HG02973 (cell line): ENCODE measurements around the gene RASGEF1B.
"Not testable (repeated sequence)": the region's sequence is repeated elsewhere in the genome, so short reads cannot be mapped to it uniquely, and the experiment has no call there.

Source experiments
- ATAC-seq: cut with Tn5 transposase; IDR thresholded peaks from one replicate; pipeline ENCODE4 v1.9.1; 2021; ENCODE audit warnings: moderate library complexity; ENCODE audit not compliant: unreplicated experiment

RASGEF1B gene

DNA sequence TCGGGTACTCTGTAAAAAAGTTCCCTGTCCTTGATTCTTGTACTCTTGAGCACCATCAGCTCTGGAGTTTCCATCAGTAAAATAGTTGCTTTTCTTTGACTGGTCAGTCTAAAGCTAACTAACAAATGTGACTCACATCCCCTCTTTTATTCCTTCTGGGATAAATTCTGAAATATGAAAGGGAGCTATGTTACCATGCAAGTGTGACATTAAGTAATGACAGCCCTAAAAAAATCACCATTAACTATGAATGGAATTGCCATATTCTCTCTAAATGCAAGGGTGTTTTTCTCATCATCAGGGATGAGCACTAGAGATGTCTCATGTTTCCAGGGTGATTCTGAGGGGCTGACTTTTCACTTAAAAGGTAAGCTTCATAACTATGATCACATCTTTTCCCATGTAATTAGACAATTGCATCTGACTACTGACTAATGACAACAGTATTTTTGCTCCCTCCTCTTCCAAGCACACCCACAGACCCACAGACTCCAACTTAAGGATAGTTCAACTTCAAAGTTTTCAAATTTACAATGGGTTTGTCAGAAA, 26.9 kb upstream of the RASGEF1B start:
- no peak for ATAC-seq

DNA sequence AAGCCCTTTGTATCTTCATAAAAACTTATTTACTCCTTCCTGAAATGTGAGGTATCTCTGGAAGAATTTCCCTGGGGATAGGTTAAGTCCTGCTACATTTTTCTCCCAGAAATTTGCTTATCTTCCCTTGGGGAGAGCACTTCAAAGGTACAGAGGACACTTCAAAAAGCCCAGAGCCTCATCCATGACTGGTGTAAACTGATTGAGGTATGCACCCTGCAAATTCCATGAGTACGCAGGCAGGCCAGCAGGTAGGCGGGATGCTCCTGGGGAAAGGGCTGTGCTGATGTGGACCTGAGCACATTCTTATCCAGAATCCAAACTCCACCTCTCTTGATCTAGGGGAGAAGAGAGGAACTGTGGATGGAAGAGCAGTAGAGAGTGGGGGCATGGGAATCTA, 26.3 kb upstream of the RASGEF1B start:
- ATAC-seq, result no peak

DNA sequence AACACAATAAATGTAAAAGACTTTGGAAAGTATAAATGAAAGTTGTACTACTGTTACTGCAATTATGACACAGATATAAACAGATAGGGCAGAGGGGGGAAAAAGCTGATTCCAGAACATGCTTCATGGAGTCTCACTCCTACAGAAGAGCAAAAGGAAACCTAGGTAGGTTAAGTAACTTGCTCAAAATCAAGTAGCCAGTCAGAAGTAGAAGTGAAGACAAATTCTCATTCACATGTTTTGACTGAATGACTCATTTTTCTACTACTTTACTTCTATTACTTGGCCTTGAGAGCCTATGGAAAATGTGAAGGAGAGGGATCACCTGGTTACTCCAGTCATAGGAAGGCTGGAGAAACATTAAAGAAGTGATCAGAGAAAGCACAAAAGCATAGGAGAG, 23.6 kb upstream of the RASGEF1B start:
- ATAC-seq, result no peak

DNA sequence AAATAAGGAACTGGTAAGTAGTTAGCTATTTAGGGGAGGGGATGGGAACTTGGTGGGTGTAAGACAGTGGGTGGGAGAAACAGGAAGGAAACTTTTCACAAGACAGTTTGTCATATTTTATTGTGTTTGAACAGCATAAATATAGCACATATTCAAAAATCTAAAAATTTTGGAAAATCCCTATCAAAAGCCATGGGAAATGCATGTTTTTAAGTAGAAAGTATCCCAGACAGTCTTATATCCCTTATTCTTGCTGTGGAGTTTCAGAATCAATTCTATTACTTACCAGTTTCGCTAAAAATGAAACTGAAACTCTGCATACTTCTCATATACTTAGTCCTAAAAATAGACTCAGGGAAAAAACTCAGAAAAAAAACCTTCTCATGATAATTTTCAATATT, 22.3 kb upstream of the RASGEF1B start:
- ATAC-seq, result peak; percentile 71

DNA sequence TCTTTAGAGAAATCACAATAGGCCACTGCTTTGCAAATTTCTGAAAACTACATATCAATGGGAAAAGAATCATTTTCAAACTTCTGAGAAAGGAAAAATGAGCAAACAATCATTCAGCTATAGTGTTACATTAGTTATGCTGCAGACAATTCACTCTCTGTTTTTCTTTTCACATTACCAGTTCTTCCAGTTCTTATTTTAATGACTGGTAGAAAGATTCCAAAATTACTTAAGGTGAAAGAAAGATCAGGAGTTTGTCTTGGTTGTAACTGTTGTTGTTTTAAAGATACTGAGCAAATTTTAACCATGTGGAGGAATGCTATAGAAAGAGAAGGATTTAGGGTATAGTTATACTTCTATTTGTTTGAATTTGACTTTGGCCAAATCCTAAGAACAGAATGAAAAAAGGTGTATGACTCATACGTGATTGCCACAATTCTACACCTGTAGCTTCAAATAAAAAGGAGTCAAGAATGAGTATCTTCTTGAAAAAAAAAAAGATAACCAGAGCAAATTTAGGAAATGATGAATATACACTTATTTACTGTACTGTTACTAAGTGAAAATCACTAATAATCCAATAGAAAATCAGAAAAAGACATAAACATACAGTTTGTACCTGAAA, 21.0 kb upstream of the RASGEF1B start:
- no peak for ATAC-seq

DNA sequence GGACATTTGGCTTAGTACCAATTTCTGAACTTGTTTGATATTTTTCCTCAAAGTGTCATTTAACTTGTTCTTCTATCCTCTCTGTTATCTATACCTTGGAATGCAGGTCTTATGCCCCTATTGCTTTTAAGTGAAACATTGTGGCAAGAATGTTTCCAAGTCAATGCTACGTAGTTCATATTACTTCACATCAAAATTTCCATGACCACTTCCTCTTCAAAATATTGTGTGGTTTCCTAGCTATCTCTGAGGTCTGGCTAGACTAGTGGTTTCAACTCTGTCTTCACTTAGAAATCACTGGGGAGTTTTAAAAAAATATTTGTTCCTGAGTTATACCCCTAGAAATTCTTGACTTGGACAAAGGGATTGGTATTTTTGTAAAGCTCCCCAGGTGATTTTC, 20.2 kb upstream of the RASGEF1B start:
- peak; percentile 58 for ATAC-seq

DNA sequence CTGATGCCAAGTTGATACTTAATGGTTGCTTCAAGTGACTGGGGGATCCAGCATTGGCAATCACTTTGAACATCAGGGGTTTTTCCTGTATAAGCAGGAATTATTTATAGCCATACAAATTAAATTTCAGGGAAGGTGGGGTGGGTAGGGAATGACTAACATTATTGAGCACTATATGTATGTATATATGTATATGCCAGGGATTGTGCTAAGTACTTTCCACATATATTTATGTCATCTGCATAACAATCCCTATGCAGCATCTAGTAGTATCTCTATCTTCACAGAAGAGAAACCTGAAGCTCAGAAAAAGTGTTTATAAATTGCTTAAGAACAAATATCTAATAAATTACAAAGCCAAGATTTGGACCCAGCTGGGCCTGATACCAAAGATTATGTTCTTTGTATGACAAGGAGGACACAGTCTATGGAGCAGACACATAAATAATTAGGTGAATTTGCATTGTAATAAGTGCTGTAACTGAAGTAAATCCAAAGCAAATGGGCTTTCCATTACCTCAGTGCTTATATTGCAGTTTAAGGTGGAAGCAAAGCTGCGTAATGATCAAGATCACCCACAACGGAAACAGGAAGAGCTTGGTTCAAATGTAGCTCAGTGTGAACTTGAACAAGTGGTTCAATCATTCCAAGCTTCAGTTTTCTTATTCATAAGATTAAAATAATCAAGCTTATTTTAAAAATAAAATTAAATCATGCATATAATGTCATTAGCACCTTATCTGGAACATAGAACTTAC, 18.9 kb upstream of the RASGEF1B start:
- no peak for ATAC-seq

DNA sequence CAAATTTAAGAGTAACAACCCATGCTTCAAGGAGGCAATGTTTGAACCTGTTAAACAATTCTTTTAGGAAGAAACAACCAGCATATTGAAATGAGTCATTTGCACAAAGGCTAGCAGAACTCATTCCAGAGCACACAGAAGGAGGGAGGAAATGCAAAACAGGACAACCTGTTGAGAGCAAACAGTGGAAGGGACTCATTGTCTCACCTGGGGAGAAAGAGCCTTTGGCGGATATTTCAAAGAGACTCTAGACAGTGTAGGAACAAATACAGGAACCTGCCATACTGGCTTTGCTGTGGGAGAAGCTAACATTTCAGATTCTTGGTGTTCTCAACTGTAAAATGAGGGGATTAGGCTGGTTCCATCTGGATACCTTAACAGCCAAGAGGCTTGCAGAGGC, 14.8 kb upstream of the RASGEF1B start:
- no peak for ATAC-seq

DNA sequence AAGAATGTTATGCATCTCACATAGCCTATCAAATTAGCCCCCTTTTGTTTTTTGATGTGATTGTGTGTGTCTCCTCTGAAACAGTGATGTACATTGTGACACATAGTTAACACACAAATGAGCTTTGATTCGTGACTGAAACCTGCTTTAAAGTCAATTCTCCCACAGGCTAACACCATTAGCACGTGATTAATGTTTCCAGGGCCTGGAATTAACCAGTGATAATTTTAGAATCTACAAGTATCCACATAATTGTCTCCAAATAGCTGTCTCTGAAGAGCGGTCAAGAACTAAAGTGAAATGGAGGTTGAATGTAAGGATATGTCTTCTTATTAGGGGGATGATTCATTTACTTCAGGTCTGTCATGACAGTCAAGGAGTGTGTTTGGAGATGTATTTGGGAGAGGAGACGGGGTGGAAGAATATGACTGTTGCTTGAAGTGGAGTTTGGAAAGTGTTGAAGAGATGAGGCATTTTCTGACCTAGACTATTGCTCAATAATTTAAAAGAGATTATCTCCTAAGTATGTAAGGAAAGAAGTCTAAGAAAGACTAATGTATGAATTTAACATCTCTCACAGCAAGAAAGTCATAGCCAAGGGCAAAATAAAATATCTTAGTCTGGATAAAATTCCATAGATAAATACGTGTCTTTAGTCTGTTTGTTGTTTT, 13.7 kb upstream of the RASGEF1B start:
- no peak for ATAC-seq

DNA sequence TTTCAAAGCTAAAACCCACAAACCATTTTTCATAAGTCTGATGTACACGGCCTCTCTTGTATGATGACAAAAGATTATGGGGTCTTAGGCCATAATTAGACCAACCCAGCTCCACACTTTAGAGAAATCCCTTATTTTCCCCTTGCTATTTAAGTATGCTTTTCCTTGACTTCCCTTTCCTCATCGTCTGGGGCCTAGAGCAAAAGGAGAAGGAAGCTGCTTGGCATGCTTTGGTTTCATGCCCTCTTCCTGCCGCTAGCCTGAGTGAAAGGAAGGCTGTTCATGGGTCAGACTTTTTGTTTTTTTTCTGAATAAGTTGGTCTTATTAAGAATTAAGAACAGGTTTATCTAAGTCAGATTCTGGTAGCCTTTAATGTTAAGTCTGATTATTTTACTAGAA, 10.6 kb upstream of the RASGEF1B start:
- no peak for ATAC-seq

DNA sequence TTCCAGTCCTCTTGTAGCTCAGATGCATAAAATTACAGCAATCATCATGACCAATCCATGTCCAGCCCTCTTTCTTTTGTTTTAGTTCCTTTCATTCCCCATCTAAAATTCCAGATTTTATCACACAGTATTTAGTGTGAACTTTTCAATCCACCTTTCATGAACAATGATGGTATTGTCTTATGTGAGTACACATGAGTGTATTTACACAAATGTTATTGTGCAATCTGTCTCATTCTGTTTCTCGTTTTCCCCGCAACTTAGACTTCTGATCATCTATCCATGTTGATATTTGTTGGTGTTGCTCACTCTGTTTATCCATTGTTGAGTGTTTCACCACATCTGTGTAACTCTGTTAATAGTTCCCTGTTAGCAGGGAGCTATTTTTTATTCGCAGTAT, 9.4 kb upstream of the RASGEF1B start:
- ATAC-seq, result no peak

DNA sequence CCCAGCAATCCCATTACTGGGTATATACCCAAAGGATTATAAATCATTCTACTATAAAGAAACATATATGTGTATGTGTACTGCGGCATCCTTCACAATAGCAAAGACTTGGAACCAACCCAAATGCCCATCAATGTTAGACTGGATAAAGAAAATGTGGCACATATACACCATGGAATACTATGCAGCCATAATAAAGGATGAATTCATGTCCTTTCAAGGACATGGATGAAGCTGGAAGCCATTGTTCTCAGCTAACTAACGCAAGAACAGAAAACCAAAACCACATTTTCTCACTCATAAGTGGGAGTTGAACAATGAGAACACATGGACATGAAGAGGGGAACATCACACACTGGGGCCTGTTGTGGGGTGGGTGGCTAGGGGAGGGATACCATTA, 7.9 kb upstream of the RASGEF1B start:
- ATAC-seq, result not testable (repeated sequence)

DNA sequence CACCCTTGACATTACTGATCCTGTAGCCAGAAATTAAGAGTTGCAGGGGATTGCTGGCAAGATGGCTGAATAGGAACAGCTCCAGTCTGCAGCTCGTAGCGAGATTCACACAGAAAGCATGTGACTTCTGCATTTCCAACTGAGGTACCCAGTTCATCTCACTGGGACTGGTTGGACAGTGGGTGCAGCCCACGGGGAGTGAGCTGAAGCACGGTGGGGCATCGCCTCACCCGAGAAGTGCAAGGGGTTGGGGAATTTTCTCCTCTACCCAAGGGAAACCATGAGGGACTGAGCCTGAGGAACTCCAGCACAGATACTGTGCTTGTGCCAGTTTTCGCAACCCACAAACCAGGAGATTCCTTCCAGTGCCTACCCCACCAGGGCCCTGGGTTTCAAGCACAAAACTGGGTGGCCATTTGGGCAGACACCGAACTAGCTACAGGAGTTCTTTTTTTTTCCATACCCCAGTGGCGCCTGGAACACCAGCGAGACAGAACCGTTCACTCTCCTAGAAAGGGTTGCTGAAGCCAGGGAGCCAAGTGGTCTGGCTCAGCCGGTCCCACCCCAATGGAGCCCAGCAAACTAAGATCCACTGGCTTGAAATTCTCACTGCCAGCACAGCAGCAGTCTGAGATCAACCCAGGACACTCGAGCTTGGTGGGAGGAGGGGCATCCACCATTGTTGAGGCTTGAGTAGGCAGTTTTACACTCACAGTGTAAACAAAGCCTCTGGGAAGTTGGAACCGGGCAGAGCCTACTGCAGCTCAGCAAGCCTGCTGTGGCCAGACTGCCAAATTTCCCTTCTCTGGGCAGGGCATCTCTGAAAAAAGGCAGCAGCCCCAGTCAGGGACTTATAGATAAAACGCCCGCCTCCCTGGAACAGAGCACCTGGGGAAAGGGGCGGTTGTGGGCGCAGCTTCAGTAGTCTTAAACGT, 1.9 kb upstream of the RASGEF1B start:
- not testable (repeated sequence) for ATAC-seq

DNA sequence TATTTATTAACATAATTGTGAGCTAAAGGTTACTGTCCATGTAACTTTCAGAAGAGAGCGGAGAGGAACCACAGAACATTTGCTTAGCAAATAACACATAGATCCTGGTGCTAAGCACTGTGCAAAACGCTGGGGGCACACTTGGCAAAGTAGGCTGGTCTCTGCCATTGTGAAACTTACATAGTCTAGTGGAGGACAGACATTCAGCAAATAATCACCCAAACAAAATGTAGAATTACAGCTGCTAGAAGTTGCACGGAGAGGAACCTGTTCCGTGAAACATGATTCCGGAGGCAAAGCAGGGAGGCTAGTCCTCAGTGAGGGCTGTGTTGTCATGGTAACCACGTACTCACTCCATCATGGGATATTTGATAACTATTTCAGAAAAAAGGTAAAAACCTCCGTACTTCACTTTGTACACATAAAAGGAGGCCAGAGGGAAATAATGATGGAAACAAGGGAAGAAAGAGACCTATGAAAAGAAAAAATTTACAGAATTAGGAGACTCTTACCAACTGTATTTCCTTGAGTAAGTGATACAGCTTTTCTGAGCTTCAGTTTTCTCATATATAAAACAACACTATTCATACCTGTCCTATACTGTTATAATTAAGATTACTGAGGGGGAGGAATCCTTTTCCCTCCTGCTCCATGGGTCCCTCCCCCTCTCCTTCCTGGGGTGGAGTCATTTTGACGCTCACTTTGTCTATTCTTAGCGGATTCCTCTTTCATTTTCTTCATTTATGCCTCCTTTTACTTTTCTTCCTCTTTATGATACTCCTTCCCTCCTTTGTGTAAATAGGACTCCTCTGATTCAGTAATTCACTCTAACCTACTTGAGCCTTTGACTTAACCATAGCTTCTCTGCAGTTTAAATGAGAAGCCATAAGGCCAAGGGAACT, 825 bp upstream of the RASGEF1B start:
- ATAC-seq, result peak; percentile 46

DNA sequence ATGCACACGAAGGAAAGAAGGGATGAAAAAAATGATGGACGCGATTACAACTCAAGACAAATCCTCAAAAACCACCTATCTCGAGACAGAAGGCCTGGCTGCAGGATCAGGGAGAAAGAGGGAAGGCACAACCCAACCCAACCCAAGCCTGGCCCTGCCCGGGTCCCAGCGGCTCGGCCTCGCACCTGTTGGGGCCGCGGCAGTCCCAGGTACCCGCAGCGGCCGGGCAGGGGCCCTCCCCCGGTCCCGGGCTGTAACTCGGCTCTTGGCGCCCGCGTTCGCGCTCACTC, 464 bp downstream of the RASGEF1B start:
- ATAC-seq, result no peak

DNA sequence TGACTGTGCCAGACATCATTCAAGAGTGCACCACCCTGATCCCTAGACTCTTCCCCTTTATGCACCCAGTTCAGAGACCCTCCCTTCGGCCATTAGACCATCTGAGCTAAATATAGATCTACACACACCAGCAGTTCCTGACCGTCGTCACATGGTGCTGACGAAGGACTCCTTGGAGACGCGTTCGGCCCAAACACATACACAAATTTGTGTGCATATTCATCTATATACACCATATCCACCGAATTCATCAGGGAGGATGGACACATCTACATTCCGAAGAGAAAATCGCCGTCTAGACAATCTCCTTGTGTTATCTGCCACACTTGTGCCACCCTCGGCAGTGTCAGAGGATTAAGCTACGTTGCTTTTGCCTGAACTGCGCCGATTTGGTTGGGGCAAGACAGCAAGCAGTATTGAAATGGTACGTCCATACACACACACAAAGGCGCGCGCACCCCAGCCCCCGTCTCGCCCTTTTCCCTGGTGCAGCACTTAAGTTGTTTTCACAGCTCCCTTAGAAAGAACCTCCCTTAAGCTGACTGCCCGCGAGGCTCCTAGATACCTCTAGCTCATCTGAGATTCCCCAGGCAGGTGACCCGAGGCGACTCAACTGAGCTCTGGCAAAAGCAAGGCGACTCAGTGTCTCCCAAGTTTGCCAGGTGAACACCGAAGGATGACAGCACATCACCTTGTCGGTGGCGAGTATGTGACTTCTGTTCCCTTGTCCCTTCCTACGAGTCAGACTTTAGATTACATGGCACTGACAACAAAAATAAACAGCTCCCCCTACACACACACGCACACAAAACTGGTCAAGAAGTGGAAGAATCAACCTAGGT, 1.0 kb downstream of the RASGEF1B start:
- ATAC-seq, result no peak

DNA sequence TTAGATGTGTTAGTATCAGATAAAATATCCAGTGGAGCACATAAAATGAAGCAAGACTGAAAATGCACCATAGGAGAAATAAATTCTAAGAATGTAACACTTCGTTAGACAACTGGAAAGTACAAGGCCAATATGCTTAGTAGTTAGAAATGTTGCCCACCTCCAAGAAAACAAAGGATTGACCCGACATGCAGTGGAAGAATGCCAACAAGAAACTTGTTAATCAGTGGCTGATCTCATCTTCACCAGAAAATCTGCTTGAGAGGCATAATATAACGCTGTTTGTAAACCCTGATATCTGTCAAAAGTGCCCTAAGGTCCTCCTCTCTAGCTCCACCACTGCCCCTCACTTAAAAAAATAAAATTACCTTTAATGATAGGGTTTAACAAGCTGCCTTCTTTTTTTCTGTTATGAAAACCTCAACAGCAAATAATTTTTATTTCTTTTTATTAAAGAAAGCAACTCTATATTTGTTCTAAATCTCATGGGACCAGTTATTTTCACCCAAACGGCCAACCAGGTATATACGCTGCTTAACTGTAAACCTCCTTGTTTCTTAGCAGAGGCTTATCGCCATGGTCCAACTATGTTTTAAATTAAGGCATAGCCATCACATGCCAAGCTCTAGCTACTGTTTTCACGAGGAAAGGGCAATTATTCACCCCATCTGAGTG, 1.8 kb downstream of the RASGEF1B start:
- ATAC-seq, result no peak

DNA sequence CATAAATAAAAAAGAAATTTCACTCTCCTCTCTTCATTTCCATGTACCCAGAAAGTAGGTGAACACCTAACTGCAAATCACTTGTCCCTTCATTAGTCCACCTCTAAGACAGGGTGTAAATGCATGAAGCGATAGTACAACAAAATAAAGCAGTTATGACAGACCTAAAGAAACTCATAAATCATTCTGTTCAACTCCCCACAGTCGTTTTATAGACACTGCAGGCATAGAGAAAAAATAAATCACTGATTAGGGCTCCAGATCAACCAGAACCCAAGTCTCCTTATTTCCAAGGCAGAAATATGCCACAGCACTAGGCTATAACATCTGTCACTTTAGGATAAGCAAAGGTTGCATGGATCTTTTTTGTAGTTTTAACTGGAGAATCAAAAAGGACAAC, 3.0 kb downstream of the RASGEF1B start:
- no peak for ATAC-seq

DNA sequence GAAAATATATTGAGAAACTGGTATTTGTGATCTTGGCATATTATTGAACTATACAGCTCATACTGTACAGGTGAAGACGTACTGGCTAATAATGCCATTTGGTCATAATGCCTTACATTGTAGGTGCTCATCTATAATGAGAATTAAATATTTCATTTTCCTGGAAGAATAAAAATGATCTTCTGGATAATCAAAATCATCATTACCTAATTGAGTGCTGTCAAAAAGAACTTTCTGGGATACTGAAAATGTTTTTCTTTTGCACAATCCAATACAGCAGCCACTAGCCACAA, 4.1 kb downstream of the RASGEF1B start:
- ATAC-seq, result no peak
